Measurements from ENCODE around the gene SLC9C1. TPM values are rescaled to one million over a fixed set of nuclear protein-coding genes. Genes with fewer than 3 reads are reported as not detected.

SLC9C1 gene
- total RNA-seq, 5 donors from 2014 or later (not counting 1 experiment from before 2014, with no cell fraction given) = not detected

DNA sequence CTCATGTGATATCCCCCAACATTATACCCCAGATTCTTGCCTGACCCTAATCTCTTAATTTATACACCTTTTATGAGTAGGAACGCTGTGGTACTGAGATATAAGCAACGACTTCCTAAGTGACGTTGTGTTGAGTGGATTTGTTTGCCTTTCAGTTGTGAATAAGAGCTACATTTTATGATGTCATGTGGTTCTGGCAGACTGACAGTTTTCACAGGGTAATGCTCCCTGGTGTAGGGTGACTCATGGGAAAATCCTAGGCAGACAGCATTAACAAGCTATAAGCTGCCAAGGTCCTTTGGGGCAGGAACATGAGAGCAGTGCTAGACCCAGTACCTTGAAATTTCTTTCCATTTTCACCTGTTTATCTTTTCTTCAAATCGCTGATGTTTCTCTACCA lies 196.6 kb downstream of the SLC9C1 start:
- H3K27ac ChIP-seq (ENCODE audit: low read length) = no peak overlapping the region
- ATAC-seq (replicated peaks in 1 of 4) (no peak), DNase-seq (no peak)
- H3K9me3 Mint-ChIP-seq = no peaks in the 10 kb centered on the region
- H3K4me1 ChIP-seq (ENCODE audit: control insufficient read depth in 1 of 2, extremely low read depth in 1 of 2, insufficient read depth in 2 of 2, low read length in 2 of 2) = peaks cover 2 to 4% of the 10 kb centered on the region in 2 experiments
- ChIA-PET POLR2A (no interaction called here), CTCF (interaction anchor here (0.6 to 1.4 kb wide), 4 partner anchors 10 to 426 kb away, joined by 3 to 5 read pairs (median 4); no protein-coding TSS in a partner anchor)
- no peaks in the 10 kb centered on the region for H3K9me3 ChIP-seq
- no peaks in the 10 kb centered on the region for H3K27me3 ChIP-seq (replicated peaks in 1 of 2; ENCODE audit: control insufficient read depth in 2 of 2, extremely low read depth in 1 of 2, insufficient read depth in 2 of 2, low read length in 1 of 2)
- 67% methylated on average over 2 of the region's 4 CpGs for WGBS (ENCODE audit: insufficient coverage)
- no peaks in the 10 kb centered on the region for H3K36me3 ChIP-seq (ENCODE audit: control insufficient read depth in 2 of 2, extremely low read depth in 1 of 2, insufficient read depth in 1 of 2, low read length in 1 of 2)
- H3K27me3 Mint-ChIP-seq = peaks cover 0 to 4% of the 10 kb centered on the region in 2 donors
- no peak overlapping the region for H3K4me3 Mint-ChIP-seq
- no peak overlapping the region for H3K4me3 ChIP-seq (ENCODE audit: control insufficient read depth in 1 of 2, extremely low read depth in 1 of 2, low read length in 1 of 2)
- H3K4me1 Mint-ChIP-seq = peaks cover 12% of the 10 kb centered on the region in 3 donors
- H3K27ac Mint-ChIP-seq = no peak overlapping the region
- H3K36me3 Mint-ChIP-seq = peaks cover 3% of the 10 kb centered on the region

DNA sequence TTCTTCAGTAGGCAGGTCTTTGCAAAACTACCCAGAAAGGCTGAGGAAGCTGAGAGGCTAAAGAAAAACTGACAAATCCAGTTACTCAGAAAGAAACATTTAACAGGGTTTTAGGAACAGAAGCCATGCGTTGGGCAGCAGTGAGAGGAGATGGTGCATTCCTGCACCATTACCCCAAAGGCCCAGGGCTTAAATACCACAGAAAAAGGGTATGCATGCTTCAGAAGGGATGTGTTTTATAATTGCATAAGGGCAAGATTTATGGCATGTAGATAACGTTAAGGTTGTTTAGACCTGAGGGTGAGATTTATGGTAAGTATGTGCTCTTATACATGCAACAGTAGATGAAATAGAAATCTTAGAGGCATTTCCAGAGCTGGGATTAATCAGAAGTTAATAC lies 197.8 kb downstream of the SLC9C1 start:
- DNase-seq (no peak), ATAC-seq (replicated peaks in 1 of 4) (no peak)
- Mint-ChIP-seq H3K27me3 (peaks cover 0 to 4% of the 10 kb centered on the region in 2 donors), H3K27ac (no peak overlapping the region), H3K9me3 (no peaks in the 10 kb centered on the region), H3K4me3 (no peak overlapping the region), H3K4me1 (peaks cover 15 to 16% (median 15%) of the 10 kb centered on the region in 3 donors), H3K36me3 (peaks cover 3% of the 10 kb centered on the region)
- H3K27me3 ChIP-seq (replicated peaks in 1 of 2; ENCODE audit: control insufficient read depth in 2 of 2, extremely low read depth in 1 of 2, insufficient read depth in 2 of 2, low read length in 1 of 2) = no peaks in the 10 kb centered on the region
- H3K27ac ChIP-seq (ENCODE audit: low read length) = no peak overlapping the region
- CTCF ChIA-PET = no interaction called here
- no peaks in the 10 kb centered on the region for H3K9me3 ChIP-seq
- POLR2A ChIA-PET = no interaction called here
- peaks cover 2 to 4% of the 10 kb centered on the region in 2 experiments for H3K4me1 ChIP-seq (ENCODE audit: control insufficient read depth in 1 of 2, extremely low read depth in 1 of 2, insufficient read depth in 2 of 2, low read length in 2 of 2)
- 60% methylated on average over 1 of the region's 2 CpGs for WGBS (ENCODE audit: insufficient coverage)
- no peak overlapping the region for H3K4me3 ChIP-seq (ENCODE audit: control insufficient read depth in 1 of 2, extremely low read depth in 1 of 2, low read length in 1 of 2)
- no peaks in the 10 kb centered on the region for H3K36me3 ChIP-seq (ENCODE audit: control insufficient read depth in 2 of 2, extremely low read depth in 1 of 2, insufficient read depth in 1 of 2, low read length in 1 of 2)

DNA sequence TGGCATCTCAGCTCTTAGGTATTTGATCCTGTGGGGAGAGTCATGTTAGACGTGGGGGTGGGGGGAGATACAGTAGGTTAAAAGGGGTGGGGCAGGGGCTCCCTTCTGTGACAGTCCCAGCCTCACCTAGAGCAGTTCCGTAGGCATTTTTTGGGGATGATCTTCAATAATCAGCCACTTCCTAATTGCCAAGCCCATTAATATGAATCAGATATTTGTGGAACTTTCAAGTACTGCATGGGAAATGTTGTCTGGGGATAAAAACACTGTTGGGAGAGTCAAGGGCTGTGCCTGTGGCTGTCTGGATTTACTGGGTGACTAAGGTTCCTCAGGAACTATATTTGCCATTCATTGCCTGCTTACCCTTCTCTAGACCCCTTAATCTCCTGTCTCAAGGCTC lies 198.3 kb downstream of the SLC9C1 start:
- WGBS (ENCODE audit: insufficient coverage) = no CpG with 5 or more reads among the region's 2 CpGs
- H3K4me1 ChIP-seq (ENCODE audit: control insufficient read depth in 1 of 2, extremely low read depth in 1 of 2, insufficient read depth in 2 of 2, low read length in 2 of 2) = peaks cover 4 to 6% of the 10 kb centered on the region in 2 experiments
- Mint-ChIP-seq H3K36me3 (peaks cover 3% of the 10 kb centered on the region), H3K27ac (no peak overlapping the region), H3K27me3 (peaks cover 0 to 4% of the 10 kb centered on the region in 2 donors), H3K4me3 (no peak overlapping the region), H3K9me3 (no peaks in the 10 kb centered on the region), H3K4me1 (peaks cover 16 to 20% (median 19%) of the 10 kb centered on the region in 3 donors)
- H3K27ac ChIP-seq (ENCODE audit: low read length) = no peak overlapping the region
- ATAC-seq (replicated peaks in 1 of 4) (no peak), DNase-seq (no peak)
- POLR2A ChIA-PET = interaction anchor here in 1 of 2 donors (0.6 kb wide), 1 partner anchor 448 kb away, joined by 3 read pairs; no protein-coding TSS in a partner anchor
- H3K9me3 ChIP-seq = no peaks in the 10 kb centered on the region
- no peak overlapping the region for H3K4me3 ChIP-seq (ENCODE audit: control insufficient read depth in 1 of 2, extremely low read depth in 1 of 2, low read length in 1 of 2)
- H3K27me3 ChIP-seq (replicated peaks in 1 of 2; ENCODE audit: control insufficient read depth in 2 of 2, extremely low read depth in 1 of 2, insufficient read depth in 2 of 2, low read length in 1 of 2) = no peaks in the 10 kb centered on the region
- CTCF ChIA-PET = no interaction called here
- no peaks in the 10 kb centered on the region for H3K36me3 ChIP-seq (ENCODE audit: control insufficient read depth in 2 of 2, extremely low read depth in 1 of 2, insufficient read depth in 1 of 2, low read length in 1 of 2)

DNA sequence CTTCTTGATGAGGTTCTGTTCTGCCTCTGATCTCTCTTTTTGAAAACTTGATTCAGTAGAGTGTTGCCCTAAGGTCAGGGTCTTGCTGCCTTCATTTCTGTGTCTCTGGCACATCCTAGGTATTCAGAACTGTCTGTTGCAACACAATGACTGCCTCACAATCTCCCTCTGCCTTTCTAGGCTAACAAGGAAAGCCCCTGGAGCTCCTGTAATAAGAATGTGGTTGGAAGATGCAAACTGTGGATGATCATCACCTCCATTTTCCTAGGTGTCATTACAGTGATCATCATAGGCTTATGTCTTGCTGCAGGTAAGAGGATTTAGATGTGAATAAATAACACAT lies 200.9 kb downstream of the SLC9C1 start:
- peaks cover 16 to 27% (median 23%) of the 10 kb centered on the region in 3 donors for H3K4me1 Mint-ChIP-seq
- ChIA-PET POLR2A (no interaction called here), CTCF (no interaction called here)
- Histone ChIP-seq H3K4me1 (ENCODE audit: control insufficient read depth in 1 of 2, extremely low read depth in 1 of 2, insufficient read depth in 2 of 2, low read length in 2 of 2) (peaks cover 8 to 10% of the 10 kb centered on the region in 2 experiments), H3K36me3 (ENCODE audit: control insufficient read depth in 2 of 2, extremely low read depth in 1 of 2, insufficient read depth in 1 of 2, low read length in 1 of 2) (no peaks in the 10 kb centered on the region), H3K9me3 (no peaks in the 10 kb centered on the region), H3K4me3 (ENCODE audit: control insufficient read depth in 1 of 2, extremely low read depth in 1 of 2, low read length in 1 of 2) (no peak overlapping the region), H3K27me3 (replicated peaks in 1 of 2; ENCODE audit: control insufficient read depth in 2 of 2, extremely low read depth in 1 of 2, insufficient read depth in 2 of 2, low read length in 1 of 2) (no peaks in the 10 kb centered on the region), H3K27ac (ENCODE audit: low read length) (no peak overlapping the region)
- no peak overlapping the region for H3K4me3 Mint-ChIP-seq
- H3K9me3 Mint-ChIP-seq = no peaks in the 10 kb centered on the region
- H3K27ac Mint-ChIP-seq = no peak overlapping the region
- ATAC-seq (replicated peaks in 1 of 4) (no peak), DNase-seq (no peak)
- H3K36me3 Mint-ChIP-seq = peaks cover 3% of the 10 kb centered on the region
- peaks cover 4 to 10% of the 10 kb centered on the region in 2 donors for H3K27me3 Mint-ChIP-seq

DNA sequence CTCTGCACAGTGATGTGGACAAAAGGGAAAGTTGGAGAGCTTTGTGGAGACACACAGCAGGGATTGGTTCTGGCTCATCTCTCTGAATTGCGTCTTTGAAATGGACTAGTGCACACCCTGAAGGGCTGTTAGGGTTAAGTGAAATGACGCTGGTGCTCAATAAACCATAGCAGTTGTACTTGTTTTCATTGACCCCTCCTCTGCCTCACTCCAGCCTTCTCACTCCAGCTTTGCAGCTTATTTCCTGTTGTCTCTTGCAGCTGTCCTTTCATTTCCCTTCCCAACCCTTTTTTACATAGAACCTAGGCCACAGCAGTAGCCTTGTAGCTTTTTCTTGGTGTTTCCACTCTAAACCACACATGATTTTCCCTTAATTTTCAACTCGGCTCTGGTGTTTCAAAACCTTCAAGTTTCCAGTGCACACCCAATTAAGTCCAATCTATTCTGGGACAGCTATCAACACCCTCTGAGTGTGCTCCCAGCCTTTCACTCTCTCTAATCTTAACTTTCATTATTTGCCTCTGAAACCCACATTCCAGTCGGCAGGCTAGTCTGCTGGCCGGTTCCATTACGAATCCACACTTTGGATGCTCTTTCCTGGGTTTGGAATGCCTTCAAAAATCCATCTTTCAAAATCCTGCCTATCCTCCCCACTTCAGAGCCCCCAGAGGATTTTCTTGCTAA lies 201.4 kb downstream of the SLC9C1 start:
- H3K27me3 ChIP-seq (replicated peaks in 1 of 2; ENCODE audit: control insufficient read depth in 2 of 2, extremely low read depth in 1 of 2, insufficient read depth in 2 of 2, low read length in 1 of 2) = peaks cover 0 to 2% of the 10 kb centered on the region in 2 experiments
- POLR2A ChIA-PET = no interaction called here
- no peak overlapping the region for H3K4me3 Mint-ChIP-seq

DNA sequence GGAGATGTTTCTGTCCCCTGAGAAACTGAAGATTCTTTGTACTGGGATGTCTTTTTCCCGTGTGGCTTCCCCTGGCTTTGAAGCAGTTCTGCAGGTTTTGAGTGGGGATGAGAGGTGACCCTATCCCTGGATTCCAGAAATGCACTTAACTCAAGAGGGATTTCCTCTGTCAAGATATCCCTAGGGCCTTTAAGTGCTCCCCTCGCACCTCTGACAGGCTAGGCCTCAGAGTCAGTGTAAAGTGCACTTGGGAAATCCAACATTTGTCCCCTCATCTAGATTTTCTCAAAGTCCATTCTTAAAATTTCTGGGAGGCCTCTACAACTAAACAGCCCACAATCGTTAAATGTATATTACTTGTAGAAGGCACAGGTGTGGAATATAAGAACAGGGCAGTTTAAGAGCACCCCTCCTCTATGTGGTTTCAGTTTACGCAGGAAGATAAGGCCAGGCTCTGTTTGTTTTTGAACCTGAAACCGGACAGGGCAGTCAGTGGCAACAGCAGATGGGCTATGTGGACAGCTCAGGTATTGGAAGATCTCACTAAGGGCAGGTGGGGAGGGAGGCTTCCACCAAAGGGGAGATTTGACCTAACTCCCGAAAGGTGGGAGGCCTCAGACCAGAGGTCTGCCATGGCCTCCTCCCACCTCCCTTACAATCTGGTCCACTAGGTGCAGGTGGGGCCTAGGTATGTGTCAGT lies 203.0 kb downstream of the SLC9C1 start:
- peaks cover 3% of the 10 kb centered on the region for H3K36me3 Mint-ChIP-seq
- 100% methylated on average over 1 of the region's 6 CpGs for WGBS (ENCODE audit: insufficient coverage)

More for the DNA sequence above, 201.4 kb downstream of the SLC9C1 start:
- Histone ChIP-seq H3K27ac (ENCODE audit: low read length) (no peak overlapping the region), H3K4me3 (ENCODE audit: control insufficient read depth in 1 of 2, extremely low read depth in 1 of 2, low read length in 1 of 2) (no peak overlapping the region), H3K4me1 (ENCODE audit: control insufficient read depth in 1 of 2, extremely low read depth in 1 of 2, insufficient read depth in 2 of 2, low read length in 2 of 2) (peaks cover 8 to 11% of the 10 kb centered on the region in 2 experiments), H3K9me3 (no peaks in the 10 kb centered on the region), H3K36me3 (ENCODE audit: control insufficient read depth in 2 of 2, extremely low read depth in 1 of 2, insufficient read depth in 1 of 2, low read length in 1 of 2) (no peaks in the 10 kb centered on the region)
- Mint-ChIP-seq H3K4me1 (peaks cover 16 to 31% (median 25%) of the 10 kb centered on the region in 3 donors), H3K27me3 (peaks cover 4 to 15% of the 10 kb centered on the region in 2 donors), H3K27ac (peak overlapping the region in 1 of 2 donors; percentile 16), H3K9me3 (no peaks in the 10 kb centered on the region), H3K36me3 (peaks cover 3% of the 10 kb centered on the region)
- ATAC-seq (replicated peaks in 1 of 4) (no peak), DNase-seq (no peak)
- CTCF ChIA-PET = no interaction called here
- WGBS (ENCODE audit: insufficient coverage) = 0% methylated on average over 1 of the region's 6 CpGs

More for the DNA sequence above, 203.0 kb downstream of the SLC9C1 start:
- no peaks in the 10 kb centered on the region for H3K9me3 ChIP-seq
- no peak overlapping the region for H3K4me3 Mint-ChIP-seq
- H3K4me1 Mint-ChIP-seq = peaks cover 26 to 45% (median 37%) of the 10 kb centered on the region in 3 donors
- no peaks in the 10 kb centered on the region for H3K9me3 Mint-ChIP-seq
- ATAC-seq (replicated peaks in 1 of 4) = no peak
- H3K27me3 ChIP-seq (replicated peaks in 1 of 2; ENCODE audit: control insufficient read depth in 2 of 2, extremely low read depth in 1 of 2, insufficient read depth in 2 of 2, low read length in 1 of 2) = peaks cover 0 to 4% of the 10 kb centered on the region in 2 experiments
- H3K4me1 ChIP-seq (ENCODE audit: control insufficient read depth in 1 of 2, extremely low read depth in 1 of 2, insufficient read depth in 2 of 2, low read length in 2 of 2) = peaks cover 15 to 22% of the 10 kb centered on the region in 2 experiments
- CTCF ChIA-PET = no interaction called here
- H3K36me3 ChIP-seq (ENCODE audit: control insufficient read depth in 2 of 2, extremely low read depth in 1 of 2, insufficient read depth in 1 of 2, low read length in 1 of 2) = no peaks in the 10 kb centered on the region
- POLR2A ChIA-PET = interaction anchor here in 1 of 2 donors (0.7 kb wide), 1 partner anchor 46 kb away, joined by 4 read pairs; no protein-coding TSS in a partner anchor
- H3K27ac ChIP-seq (ENCODE audit: low read length) = no peak overlapping the region
- no peak for DNase-seq
- no peak overlapping the region for H3K4me3 ChIP-seq (ENCODE audit: control insufficient read depth in 1 of 2, extremely low read depth in 1 of 2, low read length in 1 of 2)
- H3K27me3 Mint-ChIP-seq = peaks cover under 1 to 18% of the 10 kb centered on the region in 2 donors
- no peak overlapping the region for H3K27ac Mint-ChIP-seq
